22Rv1 (cell line): ENCODE measurements around the gene ORMDL3.
"Not testable (repeated sequence)": the region's sequence is repeated elsewhere in the genome, so short reads cannot be mapped to it uniquely, and the experiment has no call there.

Experiments used
- H3K27ac ChIP-seq: fragments of 450-650 bp; 2 replicates; pipeline ENCODE4 v1.5.1; 2017
- ZFX ChIP-seq: fragments of 450-650 bp; IDR thresholded peaks from 2 replicates; pipeline ENCODE4 v1.6.1; 2017; ENCODE audit warnings: antibody characterized with exemption, borderline replicate concordance
- TF ChIP-seq, protein P1 (sequence below): fragments of 450-650 bp; IDR thresholded peaks from 2 replicates; pipeline ENCODE4 v1.5.1; 2017; ENCODE audit warnings: mild to moderate bottlenecking

ORMDL3 gene

DNA sequence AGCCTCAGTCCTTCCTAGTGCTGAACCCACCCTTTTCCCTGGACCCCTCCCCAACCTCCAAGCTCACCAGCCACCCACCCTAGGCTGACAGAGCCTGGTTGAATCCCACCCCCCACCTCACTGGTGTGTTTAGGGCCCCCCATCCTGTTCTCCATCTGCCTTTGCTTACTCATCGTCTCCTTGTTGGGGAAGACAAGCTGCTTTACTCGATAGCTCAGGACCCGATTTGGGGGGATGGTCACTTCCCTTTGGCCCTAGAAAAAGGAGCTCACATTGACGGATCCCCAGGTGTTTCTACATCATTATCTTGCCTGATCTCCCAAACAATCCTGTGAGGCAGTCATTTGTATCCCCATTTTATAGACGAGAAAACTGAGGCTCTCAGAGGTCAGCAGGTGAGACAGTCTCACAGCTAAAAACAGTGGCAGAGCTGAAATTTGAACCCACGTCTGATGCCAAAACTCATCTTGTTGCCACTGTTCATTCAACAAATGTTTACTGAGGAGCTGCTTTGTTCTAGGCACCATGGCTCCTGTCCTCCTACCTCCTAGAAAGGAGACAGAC, 18.5 kb downstream of the ORMDL3 start:
- no peak overlapping the region for H3K27ac ChIP-seq
- TF ChIP-seq ZFX = no peak
- TF ChIP-seq, protein P1, sequence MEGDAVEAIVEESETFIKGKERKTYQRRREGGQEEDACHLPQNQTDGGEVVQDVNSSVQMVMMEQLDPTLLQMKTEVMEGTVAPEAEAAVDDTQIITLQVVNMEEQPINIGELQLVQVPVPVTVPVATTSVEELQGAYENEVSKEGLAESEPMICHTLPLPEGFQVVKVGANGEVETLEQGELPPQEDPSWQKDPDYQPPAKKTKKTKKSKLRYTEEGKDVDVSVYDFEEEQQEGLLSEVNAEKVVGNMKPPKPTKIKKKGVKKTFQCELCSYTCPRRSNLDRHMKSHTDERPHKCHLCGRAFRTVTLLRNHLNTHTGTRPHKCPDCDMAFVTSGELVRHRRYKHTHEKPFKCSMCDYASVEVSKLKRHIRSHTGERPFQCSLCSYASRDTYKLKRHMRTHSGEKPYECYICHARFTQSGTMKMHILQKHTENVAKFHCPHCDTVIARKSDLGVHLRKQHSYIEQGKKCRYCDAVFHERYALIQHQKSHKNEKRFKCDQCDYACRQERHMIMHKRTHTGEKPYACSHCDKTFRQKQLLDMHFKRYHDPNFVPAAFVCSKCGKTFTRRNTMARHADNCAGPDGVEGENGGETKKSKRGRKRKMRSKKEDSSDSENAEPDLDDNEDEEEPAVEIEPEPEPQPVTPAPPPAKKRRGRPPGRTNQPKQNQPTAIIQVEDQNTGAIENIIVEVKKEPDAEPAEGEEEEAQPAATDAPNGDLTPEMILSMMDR = no peak

DNA sequence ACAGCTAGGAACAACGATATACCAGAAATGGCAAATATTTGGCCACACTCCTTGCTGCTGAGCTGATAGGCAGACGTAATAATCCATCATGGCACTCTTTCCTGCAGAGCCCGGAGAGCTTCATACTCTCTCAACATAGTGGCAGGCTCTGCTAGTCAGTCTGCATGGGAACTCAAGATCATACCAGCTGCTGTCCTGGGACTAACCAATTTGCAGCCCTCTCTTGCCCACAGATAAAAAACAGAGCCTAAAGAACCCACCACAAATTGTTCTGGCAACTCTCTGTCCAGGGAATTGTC, 22.5 kb downstream of the ORMDL3 start:
- TF ChIP-seq, protein P1 = no peak
- TF ChIP-seq ZFX = no peak
- no peak overlapping the region for H3K27ac ChIP-seq

DNA sequence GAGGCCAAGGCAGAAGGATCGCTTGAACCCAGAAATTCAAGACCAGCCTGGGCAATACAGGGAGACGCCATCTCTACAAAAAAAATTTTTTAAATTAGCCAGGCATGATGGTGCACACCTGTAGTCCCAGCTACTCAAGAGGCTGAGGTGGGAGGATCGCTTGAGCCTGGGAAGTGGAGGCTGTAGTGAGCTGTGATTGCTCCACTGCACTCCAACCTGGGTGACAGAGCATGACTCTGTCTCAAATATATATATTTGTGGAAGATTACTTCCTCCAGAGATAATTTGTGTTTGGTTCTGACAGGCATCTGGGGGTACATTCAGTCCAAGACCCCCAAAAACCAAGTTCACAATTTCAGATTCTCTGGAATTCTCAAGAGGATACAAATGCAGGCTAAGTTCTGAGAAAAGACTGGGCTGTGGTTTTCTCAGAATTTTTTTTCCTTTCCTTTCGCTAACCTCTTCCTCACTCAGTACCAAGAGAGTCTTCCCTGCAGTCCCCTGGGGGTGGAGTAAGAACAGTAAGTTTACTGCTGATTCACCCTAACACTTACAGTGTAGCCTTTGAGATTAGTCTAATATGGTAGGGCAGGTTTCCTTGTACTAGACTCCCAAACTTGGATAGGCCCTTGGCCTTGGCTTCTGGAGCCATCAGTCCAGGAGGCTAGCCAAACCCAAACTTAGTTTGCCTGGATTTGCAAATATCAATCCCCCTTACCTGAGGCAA, 24.1 kb downstream of the ORMDL3 start:
- TF ChIP-seq ZFX = no peak
- TF ChIP-seq, protein P1 = no peak
- no peak overlapping the region for H3K27ac ChIP-seq

DNA sequence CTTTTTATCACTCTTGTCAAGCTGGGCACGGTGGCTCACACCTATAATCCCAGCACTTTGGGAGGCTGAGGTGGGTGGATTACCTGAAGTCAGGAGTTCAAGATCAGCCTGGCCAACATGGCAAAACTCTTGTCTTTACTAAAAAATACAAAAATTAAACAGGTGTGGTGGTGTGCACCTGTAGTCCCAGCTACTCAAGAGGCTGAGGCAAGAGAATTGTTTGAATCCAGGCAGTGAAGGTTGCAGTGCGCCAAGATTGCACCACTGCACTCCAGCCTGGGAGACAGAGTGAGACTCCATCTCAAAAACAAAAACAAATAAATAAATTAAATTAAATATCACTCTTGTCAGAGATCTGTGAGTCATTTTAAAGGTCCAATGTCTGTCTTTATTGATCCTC, 25.4 kb downstream of the ORMDL3 start:
- not testable (repeated sequence) for H3K27ac ChIP-seq

DNA sequence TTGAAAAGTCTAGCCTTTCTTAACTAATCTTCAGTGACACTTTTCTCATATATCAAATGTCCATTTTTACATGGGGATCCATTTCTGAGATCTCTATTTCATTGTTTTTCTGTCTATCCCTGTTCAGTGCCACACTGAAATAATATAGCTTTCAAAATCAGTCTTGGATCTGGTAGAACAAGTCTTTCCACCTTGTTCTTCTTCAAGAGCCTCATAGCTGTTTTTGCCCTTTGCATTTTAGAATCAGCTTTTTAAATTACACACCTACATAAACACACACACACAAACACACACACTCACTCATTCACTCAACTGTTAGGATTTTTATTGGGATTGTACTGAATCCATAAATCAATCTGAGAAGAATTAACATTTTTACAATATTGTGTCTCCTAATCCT, 28.2 kb downstream of the ORMDL3 start:
- TF ChIP-seq, protein P1 = no peak
- no peak for TF ChIP-seq ZFX
- H3K27ac ChIP-seq = no peak overlapping the region

DNA sequence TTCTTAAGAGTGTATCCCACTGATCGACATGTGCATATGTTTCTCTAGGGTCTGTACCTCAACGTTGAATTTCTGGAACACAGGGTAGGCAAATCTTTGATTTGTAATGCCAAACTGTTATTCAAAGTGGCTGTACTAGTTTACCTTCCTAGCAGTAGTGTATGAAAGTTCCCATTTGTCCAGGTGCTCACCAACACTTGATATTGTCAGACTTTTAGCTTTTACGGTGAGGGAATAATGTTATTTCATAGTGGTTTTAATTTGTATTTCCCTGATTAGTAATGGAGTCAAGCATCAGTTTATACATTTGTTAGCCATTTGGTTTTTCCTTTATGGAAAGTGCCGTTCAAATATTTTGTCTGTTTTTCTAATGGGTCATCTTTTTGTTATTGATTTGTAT, 29.3 kb downstream of the ORMDL3 start:
- H3K27ac ChIP-seq = no peak overlapping the region
- TF ChIP-seq, protein P1 = no peak
- no peak for TF ChIP-seq ZFX

DNA sequence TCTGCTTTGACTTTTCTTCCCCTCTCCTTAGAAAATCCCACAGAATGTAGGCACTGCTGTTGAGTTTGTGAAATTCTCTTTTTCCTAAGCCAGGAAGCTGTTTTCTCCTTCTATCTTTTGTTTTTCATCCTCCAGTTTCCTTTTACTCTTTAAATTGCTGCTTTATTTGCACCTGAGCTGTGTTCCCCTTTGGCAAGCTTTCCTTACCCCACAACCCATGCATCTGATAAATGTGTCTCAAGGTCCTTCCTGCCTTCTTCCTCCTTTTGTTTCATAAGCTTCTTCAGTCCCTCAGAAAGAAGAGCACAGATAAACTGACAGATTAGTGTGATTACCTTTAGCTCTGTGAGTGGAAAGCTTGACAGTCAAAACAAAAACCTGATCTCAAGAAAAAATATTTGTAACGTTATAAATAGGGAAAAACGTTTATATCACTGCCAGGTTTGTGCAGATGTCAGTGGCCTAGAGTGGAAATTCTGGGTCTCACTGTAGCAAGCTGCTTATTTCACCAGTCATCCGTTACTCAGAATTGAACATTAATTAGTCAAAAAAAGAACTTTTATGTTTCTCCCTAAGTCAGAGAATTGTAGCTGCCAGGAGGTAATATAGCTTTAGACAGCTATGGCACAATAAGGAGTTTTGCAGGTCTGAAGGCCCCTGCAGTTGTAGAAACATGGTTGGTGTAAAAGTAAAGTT, 32.6 kb downstream of the ORMDL3 start:
- TF ChIP-seq, protein P1 = no peak
- no peak for TF ChIP-seq ZFX
- H3K27ac ChIP-seq = no peak overlapping the region
